Measurements from ENCODE around the gene PAX8.
A peak's percentile ranks its signal among the peaks of the same experiment; 100 is the strongest.

PAX8 gene

DNA sequence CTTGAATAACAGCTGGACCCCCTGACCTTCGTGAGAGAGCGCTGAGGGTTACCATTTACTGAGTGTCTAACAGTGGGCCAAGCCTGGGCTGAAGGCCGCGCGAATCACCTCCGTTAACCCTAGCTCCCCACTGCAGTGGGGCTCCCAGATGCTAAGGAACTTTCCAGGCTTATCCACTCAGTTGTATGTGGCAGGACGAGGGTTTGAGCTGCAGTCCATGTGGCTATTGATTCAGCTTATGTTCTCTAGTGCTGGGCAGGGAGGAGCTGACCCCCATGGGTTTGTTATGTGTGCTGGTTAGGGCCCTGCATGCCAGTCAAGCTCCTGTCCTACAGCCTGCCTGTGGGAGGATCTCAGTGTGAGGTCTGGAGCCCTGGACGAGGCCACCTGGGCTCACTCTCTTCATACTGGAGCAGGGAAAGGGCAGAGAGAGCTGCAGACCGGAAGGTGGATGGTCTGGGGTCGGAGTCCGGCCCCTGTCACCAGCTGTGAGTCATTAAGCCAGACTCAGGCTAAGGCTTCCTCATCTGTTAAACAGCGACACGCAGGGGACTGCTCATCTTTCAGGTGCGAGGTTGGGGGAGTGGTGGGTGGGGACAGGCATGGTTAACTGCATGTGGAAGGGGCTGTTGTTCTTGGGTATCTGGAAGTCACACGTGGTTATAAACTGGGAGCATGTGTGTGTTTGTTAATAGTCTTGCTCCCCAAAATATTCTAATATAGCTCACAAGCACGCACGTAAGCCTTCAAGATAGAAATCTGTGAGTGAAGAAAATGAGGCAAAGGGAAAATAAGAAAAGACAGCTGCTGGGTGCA is 98.4 kb downstream of the PAX8 start:
- DNase-seq = no peak

DNA sequence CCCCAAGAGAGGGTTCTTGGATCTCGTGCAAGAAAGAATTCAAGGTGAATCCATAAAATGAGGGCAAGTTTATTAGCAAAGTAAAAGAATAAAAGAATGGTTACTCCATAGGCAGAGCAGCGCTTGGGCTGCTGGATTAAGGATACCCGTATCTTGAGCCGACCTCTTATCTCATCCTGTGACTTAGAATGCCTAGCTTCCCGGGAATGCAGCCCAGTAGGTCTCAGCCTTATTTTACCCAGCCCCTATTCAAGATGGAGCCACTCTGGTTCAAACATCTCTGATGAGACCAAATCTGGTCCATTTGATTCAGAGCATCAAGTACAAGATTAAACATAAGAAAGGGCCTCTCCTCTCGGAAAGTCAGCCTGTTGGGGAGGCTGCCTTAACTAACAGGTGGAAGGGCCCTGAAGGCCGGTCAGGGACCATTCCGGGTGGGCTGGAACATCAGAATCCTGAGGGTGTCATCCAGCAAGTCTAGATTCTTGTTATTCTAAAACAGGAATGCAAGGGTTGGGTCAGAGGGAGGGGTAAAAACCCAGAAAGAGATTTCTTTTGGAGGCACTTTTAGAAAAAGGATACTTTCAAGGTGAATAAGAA is 99.2 kb downstream of the PAX8 start:
- no peak for DNase-seq

GRCh38 chr2:113178891-113179290 is 99.8 kb downstream of the PAX8 start:
- no peak for DNase-seq

- DNase-seq = no peak
Measured at GRCh38 chr2:113178069-113178746, 100.5 kb downstream of the PAX8 start.

GRCh38 chr2:113176696-113177355 is 101.9 kb downstream of the PAX8 start:
- no peak for DNase-seq

DNA sequence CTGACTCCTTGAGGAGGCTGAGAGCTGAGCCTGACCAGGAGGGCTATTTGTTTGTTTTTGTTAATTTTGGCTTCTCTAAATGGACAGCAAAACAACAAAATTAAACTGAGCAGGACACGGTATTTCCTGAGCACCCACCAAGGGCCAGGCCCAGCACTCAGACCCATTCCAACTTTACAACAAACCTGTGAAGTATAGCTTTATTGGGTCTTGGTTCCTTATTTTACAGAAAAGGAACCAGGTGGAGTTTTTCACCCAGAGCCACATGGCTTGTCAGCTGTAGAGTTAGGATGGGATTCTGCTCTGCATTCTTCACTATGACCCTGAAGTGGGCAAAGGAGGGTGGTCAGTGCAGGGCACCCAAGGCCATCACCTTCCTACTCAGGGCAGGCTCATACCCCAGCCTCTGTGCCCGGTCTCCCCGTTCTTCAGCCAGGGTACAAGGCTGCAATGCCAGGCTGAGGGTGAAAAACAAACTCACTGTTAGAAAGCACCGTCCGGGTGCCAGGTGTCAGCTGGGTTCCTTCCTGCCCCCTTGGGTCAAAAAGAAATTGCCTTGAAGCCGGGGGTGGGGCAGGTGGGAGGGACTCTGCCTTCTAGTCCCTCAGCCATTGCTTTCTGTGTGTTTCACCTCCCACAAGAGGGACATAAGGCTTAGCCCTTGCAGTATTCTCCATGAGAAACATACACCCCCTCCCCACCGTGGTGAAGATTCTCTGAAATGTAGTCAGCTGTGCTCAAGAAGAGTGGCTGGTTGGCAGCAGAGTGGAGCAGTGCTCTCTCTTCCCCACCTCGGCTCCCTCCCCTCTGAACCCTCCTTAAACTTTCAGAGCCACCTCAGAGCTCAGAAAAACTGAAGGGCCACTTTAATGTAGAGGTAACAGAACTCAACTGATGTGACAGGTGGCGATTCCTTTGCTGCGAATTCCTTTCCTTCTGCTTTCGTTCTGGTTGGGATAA is 102.7 kb downstream of the PAX8 start:
- no peak for DNase-seq

- peak; percentile 82 for DNase-seq
Measured at GRCh38 chr2:113175042-113175628, 103.6 kb downstream of the PAX8 start.

DNA sequence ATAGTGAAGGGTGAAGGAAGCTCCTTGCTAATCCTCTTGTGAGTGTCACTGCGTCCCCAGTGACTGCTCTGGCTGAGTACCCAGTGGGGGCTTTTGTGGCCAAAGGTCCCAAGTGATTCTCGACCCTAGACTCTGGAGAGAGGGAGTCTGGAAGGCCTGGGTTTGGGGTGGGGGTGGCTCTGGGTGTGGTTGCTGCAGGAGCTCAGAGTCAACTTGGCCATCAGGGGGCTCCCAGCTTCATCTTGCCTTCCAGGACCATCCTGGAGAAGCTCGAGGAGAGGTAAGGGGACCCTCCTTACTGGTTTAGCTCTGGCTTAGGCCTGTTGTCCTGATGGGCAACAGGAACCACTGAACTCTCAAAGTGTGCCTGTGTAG is 104.4 kb downstream of the PAX8 start:
- DNase-seq = no peak

DNA sequence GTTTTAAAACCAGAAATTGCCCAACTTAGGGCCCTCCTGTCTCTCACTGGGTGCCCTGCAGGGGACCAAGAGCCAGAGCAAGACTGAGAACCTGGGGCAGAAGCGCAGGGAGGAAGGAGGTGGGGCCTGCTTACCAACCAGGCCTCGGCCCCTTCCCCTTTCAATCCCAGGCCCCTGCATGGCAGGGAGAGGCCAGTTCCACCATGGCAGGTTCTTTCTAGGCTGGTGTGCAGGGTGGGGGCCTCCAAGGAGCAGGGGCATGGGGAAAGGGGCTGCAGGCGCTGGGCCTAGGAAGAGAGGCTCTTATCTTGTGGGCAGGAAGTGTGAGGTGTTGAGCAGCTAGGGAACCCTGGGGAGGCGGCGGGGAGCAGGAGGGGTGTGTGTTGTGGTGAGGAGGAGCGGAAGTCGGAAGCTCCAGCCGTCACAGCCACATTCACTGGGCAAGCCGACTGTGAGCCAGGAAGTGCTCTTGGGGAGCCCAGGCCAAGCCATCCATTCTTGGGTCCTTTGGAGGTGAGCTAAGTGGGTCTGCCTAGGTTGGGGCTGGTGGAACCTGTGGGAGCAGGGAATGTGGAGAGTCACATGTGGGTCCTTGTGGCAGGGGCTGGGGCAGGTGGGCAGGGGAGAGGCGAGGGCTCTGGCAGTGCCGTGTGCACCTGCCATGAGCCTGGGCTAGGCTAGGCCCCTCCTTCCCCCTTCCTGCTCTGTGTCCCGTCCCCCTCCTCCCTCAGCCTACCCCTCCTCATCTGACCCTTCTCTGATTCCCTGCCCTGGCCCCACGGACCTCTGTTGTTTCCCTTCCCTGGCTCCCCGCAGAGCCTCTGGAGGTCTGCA is 105.0 kb downstream of the PAX8 start, which contains the start of gene PSD4:
Gene PSD4, plus strand, starts transcription at position 430 of the 834 bp plus-strand sequence. CDS start 8,486 bp downstream, outside the sequence.
- DNase-seq = peak; percentile 86

- DNase-seq = no peak
Measured at GRCh38 chr2:113172721-113173541, 105.8 kb downstream of the PAX8 start.

GRCh38 chr2:113171334-113172075 is 107.2 kb downstream of the PAX8 start:
- peak; percentile 10 for DNase-seq

- DNase-seq = no peak
Measured at GRCh38 chr2:113169586-113169985, 109.1 kb downstream of the PAX8 start.

DNA sequence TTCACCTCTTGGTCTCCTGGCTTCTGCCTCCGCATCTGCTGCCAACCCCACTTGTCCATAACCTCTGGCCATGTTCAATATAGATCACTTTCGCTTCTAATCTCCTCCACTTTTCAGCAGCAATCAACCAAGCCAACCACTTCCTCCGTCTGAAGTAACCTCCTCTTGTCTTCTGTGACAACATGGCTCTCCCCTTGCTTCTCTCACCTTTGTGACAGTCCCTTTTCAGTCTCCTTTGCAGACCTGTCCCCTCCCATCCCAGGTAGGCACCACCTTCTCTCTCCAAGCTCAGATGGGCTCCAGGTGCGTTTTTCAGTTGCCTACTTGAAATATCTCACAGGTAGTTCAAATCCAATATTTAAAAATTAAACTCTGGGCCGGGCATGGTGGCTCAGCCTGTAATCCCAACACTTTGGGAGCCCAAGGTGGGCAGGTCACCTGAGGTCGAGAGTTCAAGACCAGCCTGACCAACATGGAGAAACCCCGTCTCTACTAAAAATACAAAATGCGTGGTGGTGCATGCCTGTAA is 109.7 kb downstream of the PAX8 start:
- peak; percentile 68 for DNase-seq

DNA sequence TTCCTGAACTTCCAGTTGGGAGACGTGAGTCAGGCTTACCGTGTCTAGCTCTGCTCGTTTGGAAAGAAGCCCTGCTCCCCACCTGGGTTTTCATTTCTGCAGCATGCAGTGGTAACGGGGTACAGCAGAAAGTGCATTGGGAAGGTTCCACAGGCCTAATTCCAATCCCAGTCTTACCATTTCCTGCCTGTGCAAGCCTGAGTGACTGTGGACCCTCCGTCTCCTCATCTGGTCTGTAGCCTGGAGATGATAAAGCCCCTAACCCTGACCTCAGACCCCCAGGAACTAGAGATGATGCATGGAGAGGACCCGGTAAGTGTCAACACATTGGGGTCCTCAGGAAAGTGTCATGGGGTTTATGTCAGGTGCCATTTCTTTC is 110.8 kb downstream of the PAX8 start:
- DNase-seq = no peak

GRCh38 chr2:113167115-113167932 is 111.4 kb downstream of the PAX8 start:
- peak; percentile 50 for DNase-seq

DNA sequence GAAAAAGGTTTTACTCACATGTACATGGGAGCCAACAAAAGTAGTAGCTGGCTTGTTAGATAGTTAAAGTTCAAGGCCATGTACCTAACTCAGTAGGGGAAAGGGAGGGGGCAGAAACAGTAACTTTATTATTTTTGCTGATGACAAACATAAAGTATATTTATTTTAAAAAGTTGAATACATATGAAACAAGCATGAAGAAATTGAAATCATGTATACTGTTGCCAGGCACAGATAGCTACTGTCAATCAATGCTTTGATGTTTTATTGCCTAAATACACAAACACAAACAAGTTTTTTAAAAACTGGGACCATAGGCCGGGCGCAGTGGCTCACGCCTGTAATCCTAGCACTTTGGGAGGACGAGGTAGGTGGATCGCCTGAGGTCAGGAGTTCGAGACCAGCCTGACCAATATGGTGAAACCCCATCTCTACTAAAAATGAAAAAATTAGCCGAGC is 112.5 kb downstream of the PAX8 start:
- DNase-seq = no peak

Data from CD4-positive, alpha-beta T cell treated with Interleukin-21 for 1 hour (primary cell).